Measurements from ENCODE around the gene SLC25A10. TPM values are rescaled to one million over a fixed set of nuclear protein-coding genes. Genes with fewer than 3 reads are reported as not detected.

The SLC25A10 gene
- total and polyA plus RNA-seq, 2 donors, result 8.3 to 11.9 TPM

- Histone ChIP-seq H3K4me3 (ENCODE audit: low read length in 2 of 2) (no peak overlapping the region), H3K36me3 (ENCODE audit: control insufficient read depth in 2 of 2, insufficient read depth in 2 of 2, low read length in 1 of 2) (peaks cover 32 to 36% of the 10 kb centered on the region in 2 donors), H3K4me1 (ENCODE audit: control insufficient read depth in 2 of 2, insufficient read depth in 2 of 2, low read length in 2 of 2) (peaks cover 18 to 36% of the 10 kb centered on the region in 2 donors), H3K9me3 (ENCODE audit: control insufficient read depth in 2 of 2, insufficient read depth in 1 of 2, low read length in 1 of 2) (no peaks in the 10 kb centered on the region), H3K27me3 (ENCODE audit: control insufficient read depth in 2 of 2, insufficient read depth in 1 of 2, low read length in 1 of 2) (peaks cover 5 to 21% of the 10 kb centered on the region in 2 donors), H3K27ac (ENCODE audit: low read depth in 1 of 2, low read length in 1 of 2) (no peak overlapping the region)
- WGBS, result 97% methylated on average over 25 of the region's 25 CpGs
- no peak for DNase-seq (ENCODE audit: low read depth in 6 of 9, low spot score in 9 of 9)
Measured at GRCh38 chr17:81707725-81708646, 4.1 kb upstream of the SLC25A10 start.

DNA sequence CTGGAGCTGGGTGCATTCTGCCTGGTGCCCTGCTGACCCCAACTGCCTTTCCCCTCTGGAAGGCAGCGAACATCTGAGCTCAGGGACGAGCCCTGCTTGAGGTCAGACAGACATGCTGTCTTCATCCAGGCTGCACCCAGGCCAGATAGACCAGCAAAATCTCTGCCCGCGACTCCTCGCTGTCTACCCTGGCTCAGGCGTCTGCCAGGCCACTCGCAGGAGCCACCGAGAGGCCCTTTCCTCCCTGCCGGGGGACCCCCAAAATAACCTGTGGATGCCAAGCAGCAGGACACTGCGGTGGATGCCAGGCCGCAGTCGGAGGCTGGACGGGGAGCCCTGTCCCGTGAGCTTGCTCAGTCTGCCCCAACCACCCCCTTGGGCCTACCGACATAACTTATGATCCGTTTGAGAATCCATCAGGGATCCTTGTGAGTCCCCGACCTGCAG, 3.3 kb upstream of the SLC25A10 start:
- Histone ChIP-seq H3K27ac (ENCODE audit: low read depth in 1 of 2, low read length in 1 of 2) (no peak overlapping the region), H3K9me3 (ENCODE audit: control insufficient read depth in 2 of 2, insufficient read depth in 1 of 2, low read length in 1 of 2) (no peaks in the 10 kb centered on the region), H3K27me3 (ENCODE audit: control insufficient read depth in 2 of 2, insufficient read depth in 1 of 2, low read length in 1 of 2) (peaks cover 5 to 21% of the 10 kb centered on the region in 2 donors), H3K4me3 (ENCODE audit: low read length in 2 of 2) (no peak overlapping the region), H3K4me1 (ENCODE audit: control insufficient read depth in 2 of 2, insufficient read depth in 2 of 2, low read length in 2 of 2) (peaks cover 23 to 42% of the 10 kb centered on the region in 2 donors), H3K36me3 (ENCODE audit: control insufficient read depth in 2 of 2, insufficient read depth in 2 of 2, low read length in 1 of 2) (peaks cover 32 to 36% of the 10 kb centered on the region in 2 donors)
- WGBS, result 97% methylated on average over 17 of the region's 17 CpGs
- no peak for DNase-seq (ENCODE audit: low read depth in 6 of 9, low spot score in 9 of 9)

DNA sequence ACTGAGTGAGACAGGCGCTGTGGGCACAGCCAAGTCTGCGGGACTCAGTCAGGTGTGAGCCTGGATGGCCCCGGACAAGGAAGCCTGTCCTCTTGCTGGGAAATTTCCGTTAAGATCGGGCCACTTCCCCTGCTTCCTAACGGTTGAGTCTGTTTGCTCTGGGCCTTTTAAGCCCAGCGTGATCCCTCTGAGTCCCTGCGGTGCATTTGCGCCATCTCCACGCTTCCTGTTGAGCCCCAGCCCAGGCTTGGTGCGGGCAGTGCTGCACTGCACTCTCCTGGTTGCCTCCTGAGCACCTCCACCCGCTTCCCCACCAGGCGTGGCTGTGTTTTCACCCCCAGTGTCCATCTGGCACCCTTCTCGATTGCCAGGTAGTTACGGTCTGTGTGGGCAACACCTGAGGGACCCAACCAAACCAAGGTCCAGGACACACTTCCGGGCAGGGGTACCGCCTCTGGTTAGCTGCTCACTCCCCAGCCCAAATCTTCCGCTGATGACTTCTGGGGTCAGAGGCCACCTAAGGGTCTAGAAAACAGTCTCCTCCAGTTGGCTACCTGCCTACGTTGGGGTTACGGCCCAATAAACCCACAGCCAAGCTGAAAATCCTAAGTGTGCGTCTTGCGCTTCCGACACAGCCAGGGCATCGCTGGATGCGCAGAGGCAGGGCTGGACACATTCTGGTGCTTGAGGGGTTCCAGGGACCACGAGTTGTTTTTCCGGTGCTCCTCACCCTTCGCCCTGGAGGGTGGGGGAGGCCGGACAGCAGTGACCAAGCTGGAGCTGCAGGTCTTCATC, 1.4 kb upstream of the SLC25A10 start:
- peaks cover 18 to 34% of the 10 kb centered on the region in 2 donors for H3K4me1 ChIP-seq (ENCODE audit: control insufficient read depth in 2 of 2, insufficient read depth in 2 of 2, low read length in 2 of 2)
- H3K4me3 ChIP-seq (ENCODE audit: low read length in 2 of 2), result no peak overlapping the region
- H3K36me3 ChIP-seq (ENCODE audit: control insufficient read depth in 2 of 2, insufficient read depth in 2 of 2, low read length in 1 of 2), result peaks cover 24% of the 10 kb centered on the region in 2 donors
- DNase-seq (ENCODE audit: low read depth in 6 of 9, low spot score in 9 of 9), result peak in 1 of 9 donors; percentile 18
- peaks cover 5 to 21% of the 10 kb centered on the region in 2 donors for H3K27me3 ChIP-seq (ENCODE audit: control insufficient read depth in 2 of 2, insufficient read depth in 1 of 2, low read length in 1 of 2)
- H3K9me3 ChIP-seq (ENCODE audit: control insufficient read depth in 2 of 2, insufficient read depth in 1 of 2, low read length in 1 of 2), result no peaks in the 10 kb centered on the region
- WGBS, result 17% methylated on average over 29 of the region's 29 CpGs
- peak overlapping the region in 1 of 2 donors; percentile 15 for H3K27ac ChIP-seq (ENCODE audit: low read depth in 1 of 2, low read length in 1 of 2)

DNA sequence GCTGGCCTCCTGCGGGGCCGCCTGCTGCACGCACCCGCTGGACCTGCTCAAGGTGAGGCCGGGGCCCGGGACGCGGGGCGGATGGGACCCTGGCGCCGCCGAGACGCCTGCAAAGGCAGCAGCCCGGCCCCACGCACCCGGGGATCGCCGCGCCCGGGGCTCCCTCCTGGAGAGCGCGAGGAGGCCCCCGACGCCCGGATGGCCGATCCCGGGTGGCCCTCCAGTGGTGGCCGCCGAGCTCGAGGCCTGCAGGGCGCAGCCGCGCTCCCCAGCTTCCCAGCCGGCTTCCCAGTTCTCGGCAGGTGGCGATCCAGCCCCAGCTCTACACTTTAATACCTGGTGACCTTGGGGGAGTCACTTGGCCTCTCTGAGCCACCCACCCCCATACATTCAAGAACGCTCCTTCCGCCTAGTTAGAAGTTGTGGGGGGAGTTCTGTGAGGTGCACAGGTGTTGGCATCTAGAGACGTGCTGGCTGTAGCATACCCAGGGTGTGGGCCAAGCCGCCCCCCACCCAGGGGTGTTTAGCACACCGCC, 452 bp downstream of the SLC25A10 start:
- 5% methylated on average over 41 of the region's 41 CpGs for WGBS
- peak in 1 of 9 donors; percentile 35 for DNase-seq (ENCODE audit: low read depth in 6 of 9, low spot score in 9 of 9)
- no peak overlapping the region for H3K27ac ChIP-seq (ENCODE audit: low read depth in 1 of 2, low read length in 1 of 2)

GRCh38 chr17:81713004-81713555, 996 bp downstream of the SLC25A10 start:
- no peak for DNase-seq (ENCODE audit: low read depth in 6 of 9, low spot score in 9 of 9)
- peaks cover 18 to 34% of the 10 kb centered on the region in 2 donors for H3K4me1 ChIP-seq (ENCODE audit: control insufficient read depth in 2 of 2, insufficient read depth in 2 of 2, low read length in 2 of 2)
- no peaks in the 10 kb centered on the region for H3K9me3 ChIP-seq (ENCODE audit: control insufficient read depth in 2 of 2, insufficient read depth in 1 of 2, low read length in 1 of 2)
- H3K4me3 ChIP-seq (ENCODE audit: low read length in 2 of 2), result peak overlapping the region; percentile 28 to 73
- peaks cover 12 to 18% of the 10 kb centered on the region in 2 donors for H3K36me3 ChIP-seq (ENCODE audit: control insufficient read depth in 2 of 2, insufficient read depth in 2 of 2, low read length in 1 of 2)
- H3K27ac ChIP-seq (ENCODE audit: low read depth in 1 of 2, low read length in 1 of 2), result no peak overlapping the region
- WGBS, result 79% methylated on average over 18 of the region's 18 CpGs
- H3K27me3 ChIP-seq (ENCODE audit: control insufficient read depth in 2 of 2, insufficient read depth in 1 of 2, low read length in 1 of 2), result peaks cover 5 to 21% of the 10 kb centered on the region in 2 donors

More for the DNA sequence above, 452 bp downstream of the SLC25A10 start:
- H3K9me3 ChIP-seq (ENCODE audit: control insufficient read depth in 2 of 2, insufficient read depth in 1 of 2, low read length in 1 of 2), result no peaks in the 10 kb centered on the region
- peak overlapping the region; percentile 35 to 73 for H3K4me3 ChIP-seq (ENCODE audit: low read length in 2 of 2)
- H3K36me3 ChIP-seq (ENCODE audit: control insufficient read depth in 2 of 2, insufficient read depth in 2 of 2, low read length in 1 of 2), result peaks cover 12 to 16% of the 10 kb centered on the region in 2 donors
- H3K27me3 ChIP-seq (ENCODE audit: control insufficient read depth in 2 of 2, insufficient read depth in 1 of 2, low read length in 1 of 2), result peaks cover 5 to 21% of the 10 kb centered on the region in 2 donors
- H3K4me1 ChIP-seq (ENCODE audit: control insufficient read depth in 2 of 2, insufficient read depth in 2 of 2, low read length in 2 of 2), result peaks cover 18 to 34% of the 10 kb centered on the region in 2 donors

DNA sequence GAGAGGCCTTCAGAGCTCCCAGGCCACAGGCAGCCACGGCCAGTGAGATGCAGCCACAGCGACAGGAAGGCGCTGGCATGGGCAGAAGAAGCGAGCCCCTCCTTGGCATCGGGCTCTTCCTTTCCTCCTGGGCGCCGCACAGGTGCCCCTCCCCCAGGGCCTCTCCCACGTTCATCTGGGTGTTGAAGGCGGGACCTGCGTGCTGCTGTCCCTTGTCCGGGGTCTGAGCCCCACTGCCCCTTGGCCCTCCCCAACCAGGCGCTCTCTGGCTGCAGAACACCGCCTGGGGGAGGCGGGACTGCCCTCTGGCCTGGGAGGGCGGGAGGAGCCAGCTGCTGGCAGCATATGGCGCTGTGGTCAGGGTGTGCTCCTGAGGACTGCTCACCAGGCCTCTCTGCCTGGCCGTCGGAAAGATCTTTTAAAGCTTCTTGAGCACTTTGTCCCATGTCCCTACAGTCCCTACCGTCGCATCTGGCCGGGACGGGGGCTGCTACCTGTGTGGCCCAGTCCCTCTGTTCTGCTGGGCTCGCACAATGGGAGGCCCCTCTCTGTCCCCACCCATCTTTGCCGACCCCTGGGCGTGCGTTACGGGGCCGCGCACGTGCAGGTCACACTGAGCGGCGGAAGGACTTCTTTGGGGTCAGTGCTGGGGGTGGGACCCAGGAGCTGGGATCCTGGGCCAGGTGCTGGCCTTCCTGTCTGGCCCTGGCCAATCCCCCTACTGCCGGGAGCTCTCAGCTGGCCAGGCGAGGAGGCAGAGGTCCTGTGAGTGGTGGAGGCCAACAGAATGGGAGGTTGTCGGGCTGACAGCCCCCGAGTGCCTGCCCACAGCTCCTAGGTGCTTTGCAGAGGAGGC, 1.7 kb downstream of the SLC25A10 start:
- WGBS, result 95% methylated on average over 36 of the region's 36 CpGs
- Histone ChIP-seq H3K4me1 (ENCODE audit: control insufficient read depth in 2 of 2, insufficient read depth in 2 of 2, low read length in 2 of 2) (peaks cover 18 to 34% of the 10 kb centered on the region in 2 donors), H3K4me3 (ENCODE audit: low read length in 2 of 2) (no peak overlapping the region), H3K36me3 (ENCODE audit: control insufficient read depth in 2 of 2, insufficient read depth in 2 of 2, low read length in 1 of 2) (peaks cover 9 to 18% of the 10 kb centered on the region in 2 donors), H3K9me3 (ENCODE audit: control insufficient read depth in 2 of 2, insufficient read depth in 1 of 2, low read length in 1 of 2) (no peaks in the 10 kb centered on the region), H3K27ac (ENCODE audit: low read depth in 1 of 2, low read length in 1 of 2) (no peak overlapping the region), H3K27me3 (ENCODE audit: control insufficient read depth in 2 of 2, insufficient read depth in 1 of 2, low read length in 1 of 2) (peaks cover 5 to 21% of the 10 kb centered on the region in 2 donors)
- no peak for DNase-seq (ENCODE audit: low read depth in 6 of 9, low spot score in 9 of 9)

- peaks cover 18 to 34% of the 10 kb centered on the region in 2 donors for H3K4me1 ChIP-seq (ENCODE audit: control insufficient read depth in 2 of 2, insufficient read depth in 2 of 2, low read length in 2 of 2)
- no peaks in the 10 kb centered on the region for H3K9me3 ChIP-seq (ENCODE audit: control insufficient read depth in 2 of 2, insufficient read depth in 1 of 2, low read length in 1 of 2)
- WGBS, result 97% methylated on average over 39 of the region's 39 CpGs
- peaks cover 5 to 21% of the 10 kb centered on the region in 2 donors for H3K27me3 ChIP-seq (ENCODE audit: control insufficient read depth in 2 of 2, insufficient read depth in 1 of 2, low read length in 1 of 2)
- H3K4me3 ChIP-seq (ENCODE audit: low read length in 2 of 2), result no peak overlapping the region
- H3K36me3 ChIP-seq (ENCODE audit: control insufficient read depth in 2 of 2, insufficient read depth in 2 of 2, low read length in 1 of 2), result peaks cover 9 to 18% of the 10 kb centered on the region in 2 donors
- no peak for DNase-seq (ENCODE audit: low read depth in 6 of 9, low spot score in 9 of 9)
- no peak overlapping the region for H3K27ac ChIP-seq (ENCODE audit: low read depth in 1 of 2, low read length in 1 of 2)
Measured at GRCh38 chr17:81714412-81715106, 2.5 kb downstream of the SLC25A10 start.
